SHP77 (cell line): ENCODE results near the gene KLK8.
"Not testable (repeated sequence)": the region's sequence is repeated elsewhere in the genome, so short reads cannot be mapped to it uniquely, and the experiment has no call there.

Experiments used
- DNase-seq, 2 experiments: peaks; one replicate each; lab custom pipeline; 2025; lab: John Stamatoyannopoulos, UW

The KLK8 gene

DNA sequence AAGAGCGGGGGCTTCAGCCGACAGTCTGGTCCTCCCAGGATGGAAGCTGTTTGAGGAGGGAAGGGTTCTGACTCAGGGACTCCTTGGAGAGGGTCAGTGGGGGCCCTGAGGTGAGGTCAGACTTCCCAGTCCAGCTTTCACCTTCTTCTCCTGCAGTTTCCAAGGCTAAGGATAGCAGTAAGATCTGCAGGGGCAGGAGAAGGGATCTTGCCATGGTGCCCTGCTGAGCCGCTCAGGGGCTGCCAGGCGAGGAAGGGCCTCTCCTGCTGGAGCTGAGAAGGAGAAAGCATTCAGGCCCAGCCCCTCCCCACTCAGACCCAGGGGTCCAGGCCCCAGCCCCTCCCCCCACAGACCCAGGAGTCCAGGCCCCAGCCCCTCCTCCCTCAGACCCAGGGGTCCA is 19.2 kb downstream of the KLK8 start:
- no peak for DNase-seq

DNA sequence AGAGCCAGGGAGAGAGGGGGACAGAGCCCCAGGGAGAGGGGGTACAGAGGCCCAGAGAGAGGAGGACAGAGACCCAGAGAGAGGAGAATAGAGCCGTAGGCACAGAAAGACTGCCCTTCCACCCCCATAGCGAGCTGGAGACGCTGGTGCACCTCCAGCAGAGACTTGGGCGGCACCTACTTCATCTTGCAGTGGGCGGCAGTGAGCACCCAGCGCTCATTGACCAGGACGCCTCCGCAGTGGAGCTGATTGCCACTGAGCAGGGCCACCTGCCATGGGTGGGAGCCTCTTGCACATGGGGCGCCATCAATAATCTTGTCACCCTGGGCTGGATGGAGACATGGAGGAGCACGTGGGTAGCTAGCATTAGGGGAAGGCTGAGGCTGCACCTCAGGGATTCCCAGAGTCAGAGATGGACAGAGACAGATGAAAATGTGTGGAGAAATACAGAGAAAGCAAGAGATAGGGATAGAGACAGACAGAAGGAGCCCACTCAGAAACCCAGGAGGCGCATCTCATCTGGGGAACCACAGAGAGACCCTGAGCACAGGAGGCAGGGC is 19.7 kb downstream of the KLK8 start:
- no peak for DNase-seq

DNA sequence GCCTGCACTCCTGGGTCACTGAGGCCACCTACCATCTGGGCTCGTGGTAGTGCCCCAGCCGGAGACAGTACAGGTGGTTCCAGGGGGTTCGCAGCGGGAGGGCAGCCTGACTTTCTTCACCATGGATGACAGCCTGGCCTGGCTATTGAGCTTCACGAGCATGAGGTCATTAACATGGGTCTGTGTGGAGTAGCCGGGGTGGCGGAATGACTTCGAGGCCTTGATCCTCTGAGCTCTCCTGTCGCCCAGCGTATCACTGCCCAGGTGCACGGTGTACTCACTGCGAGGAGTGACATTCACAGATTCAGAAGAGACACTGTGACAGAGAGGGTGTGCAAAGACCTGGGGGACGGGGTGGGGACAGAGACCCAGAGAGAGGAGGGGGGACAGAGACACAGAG is 21.2 kb downstream of the KLK8 start:
- DNase-seq = no peak

DNA sequence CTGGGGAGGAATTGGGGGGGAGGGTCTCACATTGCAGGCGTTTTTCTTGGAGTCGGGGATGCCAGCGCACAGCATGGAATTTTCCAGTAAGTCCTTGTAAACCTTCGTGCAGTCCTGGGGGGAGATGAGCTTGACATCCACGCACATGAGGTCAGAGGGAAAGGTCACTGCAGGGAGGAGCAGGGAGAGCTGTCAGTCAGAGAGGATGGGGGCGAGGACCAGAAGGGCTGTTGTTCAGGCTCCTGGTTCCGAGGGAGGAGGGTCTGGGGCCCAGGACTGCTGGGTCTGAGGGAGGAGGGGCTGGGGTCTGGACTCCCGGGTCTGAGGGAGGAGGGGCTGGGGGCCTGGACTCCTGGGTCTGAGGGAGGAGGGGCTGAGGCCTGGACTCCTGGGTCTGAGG is 21.6 kb downstream of the KLK8 start:
- no peak for DNase-seq

DNA sequence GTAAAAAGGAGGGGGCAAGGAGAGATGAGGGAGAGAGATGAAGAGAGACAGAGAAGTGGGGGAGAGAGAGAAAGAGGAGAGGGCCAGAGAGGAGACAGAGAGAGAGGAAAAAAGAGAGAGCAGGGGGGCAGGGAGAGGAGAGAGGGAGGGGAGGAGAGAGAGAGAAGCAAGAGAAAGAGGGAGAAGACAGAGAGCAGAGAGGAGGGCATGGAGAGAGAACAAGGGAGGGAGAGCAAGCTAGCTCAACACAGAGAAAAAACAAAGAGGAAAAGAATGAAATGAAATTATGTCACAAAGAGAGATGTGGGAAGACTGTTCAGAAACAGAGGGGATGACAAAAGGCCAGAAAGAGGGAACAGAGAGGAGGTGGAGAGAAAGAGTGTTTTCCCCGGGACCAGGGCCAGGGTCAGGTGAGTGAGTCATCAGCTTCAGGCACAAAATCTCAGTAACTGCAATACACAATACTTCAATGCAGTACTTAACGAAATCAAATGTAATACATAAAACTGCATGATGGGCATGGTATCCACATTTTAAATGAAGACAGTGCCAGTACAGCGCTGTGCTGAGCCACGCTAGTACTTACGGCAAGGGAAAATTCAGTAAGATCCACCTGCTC is 22.5 kb downstream of the KLK8 start:
- no peak for DNase-seq

DNA sequence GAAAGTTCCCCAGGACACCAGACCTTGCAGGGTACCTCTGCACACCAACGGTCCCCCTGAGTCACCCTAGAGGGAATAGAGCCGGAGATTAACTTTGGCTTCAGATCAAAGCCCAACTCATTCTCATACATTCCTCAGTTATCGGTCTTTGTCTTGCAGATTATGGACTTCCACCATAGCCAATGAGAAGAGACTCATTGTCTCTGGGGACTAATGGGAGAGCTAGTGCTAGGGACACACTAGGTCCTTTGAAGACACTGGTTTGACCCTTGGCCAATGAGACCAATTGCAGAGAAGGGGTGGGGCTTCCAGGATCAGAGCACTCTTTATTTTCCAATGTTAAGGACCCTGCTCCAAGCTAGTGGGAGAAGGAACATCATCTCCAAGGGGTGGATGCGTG is 23.8 kb downstream of the KLK8 start:
- DNase-seq = no peak

DNA sequence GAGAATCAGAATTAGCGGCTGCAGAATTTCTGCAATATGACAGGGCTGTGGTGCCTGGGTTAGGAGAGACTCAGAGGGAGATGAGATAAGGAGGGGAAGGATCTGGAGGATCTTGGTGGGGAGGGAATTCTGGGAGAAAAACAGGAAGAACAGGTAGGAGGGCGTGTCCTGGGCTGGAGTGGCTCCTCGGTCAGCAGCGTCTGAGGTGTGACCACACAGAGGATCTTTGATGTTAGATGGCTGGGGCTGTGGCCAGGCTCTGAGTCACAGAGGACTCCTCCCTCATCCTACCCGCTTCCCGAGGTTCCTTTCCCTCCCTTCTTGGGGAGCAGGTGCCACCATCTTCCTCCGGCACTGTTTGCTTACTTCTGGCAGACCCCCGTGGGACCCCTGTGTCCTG is 25.6 kb downstream of the KLK8 start:
- no peak for DNase-seq

DNA sequence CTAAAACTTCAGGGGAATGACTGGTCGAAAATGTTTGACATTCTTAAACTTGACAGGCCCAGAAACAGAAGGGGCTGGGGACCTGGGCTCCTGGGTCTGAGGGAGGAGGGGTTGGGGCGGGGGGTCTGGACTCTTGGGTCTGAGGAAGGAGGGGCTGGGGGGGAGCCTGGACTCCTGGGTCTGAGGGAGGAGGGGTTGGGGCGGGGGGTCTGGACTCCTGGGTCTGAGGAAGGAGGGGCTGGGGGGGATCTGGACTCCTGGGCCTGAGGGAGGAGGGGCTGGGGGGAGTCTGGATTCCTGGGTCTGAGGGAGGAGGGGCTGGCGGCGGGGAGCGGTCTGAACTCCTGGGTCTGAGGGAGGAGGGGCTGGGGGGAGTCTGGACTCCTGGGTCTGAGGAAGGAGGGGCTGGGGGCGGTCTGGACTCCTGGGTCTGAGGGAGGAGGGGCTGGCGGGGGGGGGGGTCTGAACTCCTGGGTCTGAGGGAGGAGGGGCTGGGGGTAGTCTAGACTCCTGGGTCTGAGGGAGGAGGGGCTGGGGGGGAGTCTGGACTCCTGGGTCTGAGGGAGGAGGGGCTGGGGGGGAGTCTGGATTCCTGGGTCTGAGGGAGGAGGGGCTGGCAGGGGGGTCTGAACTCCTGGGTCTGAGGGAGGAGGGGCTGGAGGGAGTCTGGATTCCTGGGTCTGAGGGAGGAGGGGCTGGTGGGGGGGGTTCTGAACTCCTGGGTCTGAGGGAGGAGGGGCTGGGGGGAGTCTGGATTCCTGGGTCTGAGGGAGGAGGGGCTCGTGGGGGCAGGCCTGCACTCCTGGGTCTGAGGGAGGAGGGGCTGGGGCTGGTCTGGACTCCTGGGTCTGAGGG is 26.5 kb downstream of the KLK8 start:
- DNase-seq = no peak

DNA sequence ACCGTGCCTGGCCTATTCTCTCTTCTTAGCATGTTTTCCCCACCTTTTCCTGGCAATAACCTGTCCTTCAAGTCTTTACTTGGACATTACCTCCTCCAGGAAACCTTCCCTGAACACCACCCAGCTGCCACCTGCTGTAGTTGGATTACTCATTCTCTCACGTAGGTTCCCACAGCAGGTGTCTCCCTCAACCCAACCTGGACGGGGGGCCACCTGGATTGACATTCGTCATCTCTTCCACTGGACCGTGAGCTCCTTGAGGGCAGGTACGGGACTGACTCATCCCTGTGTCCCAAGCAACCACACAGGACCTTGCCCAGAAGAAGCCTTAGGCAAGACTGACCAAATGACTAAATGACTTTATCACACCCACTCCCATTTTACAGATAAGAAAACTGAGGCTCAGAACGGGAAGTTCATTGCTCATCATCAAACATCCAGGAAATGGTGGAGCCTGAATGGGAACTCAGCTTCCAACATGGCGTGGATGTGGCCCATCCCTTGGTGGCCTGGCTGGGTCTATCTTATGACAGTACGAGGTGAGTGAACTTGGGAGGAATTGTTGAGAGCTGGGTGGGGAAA is 28.5 kb downstream of the KLK8 start:
- no peak for DNase-seq

DNA sequence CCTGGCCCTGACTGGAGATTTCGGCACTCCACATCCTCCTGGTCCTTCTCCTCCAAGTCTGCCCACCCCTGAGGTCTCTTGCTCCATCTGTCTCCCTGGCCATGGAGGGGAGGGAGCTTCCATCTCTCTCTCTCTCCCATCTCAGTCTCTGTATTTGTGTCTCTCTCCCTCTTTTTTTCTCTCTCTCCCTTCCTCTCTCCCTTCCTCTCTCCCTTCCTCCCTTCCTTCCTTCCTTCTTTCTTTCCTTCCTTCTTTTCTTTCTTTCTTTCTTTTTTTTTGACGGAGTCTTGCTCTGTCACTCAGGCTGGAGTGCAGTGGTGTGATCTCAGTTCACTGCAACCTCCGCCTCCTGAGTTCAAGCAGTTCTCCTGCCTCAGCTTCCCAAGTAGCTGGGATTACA is 31.6 kb downstream of the KLK8 start:
- not testable (repeated sequence) for DNase-seq

DNA sequence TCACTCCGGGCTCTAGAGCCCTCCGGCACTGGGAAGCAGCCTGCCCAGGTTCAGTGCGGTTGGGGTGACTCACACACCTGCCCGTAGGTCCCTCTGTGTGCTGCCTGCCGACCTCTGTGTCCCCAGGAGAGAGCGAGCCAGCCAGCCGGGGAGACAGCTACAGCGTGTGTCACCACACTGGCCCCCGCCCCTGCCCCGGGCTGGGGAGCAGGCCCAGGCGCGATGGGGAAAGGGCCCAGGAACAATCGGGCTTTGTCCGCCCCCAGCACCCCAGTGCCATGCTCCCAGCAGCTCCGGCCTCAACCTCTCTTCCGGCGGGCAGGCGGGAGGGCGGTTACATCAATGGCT is 32.0 kb downstream of the KLK8 start, which contains the start of gene KLK6:
Gene KLK6 (minus strand): TSS at position 179 of the 348 bp plus-strand sequence. CDS start 1,487 bp downstream, outside the sequence.
- DNase-seq = no peak

DNA sequence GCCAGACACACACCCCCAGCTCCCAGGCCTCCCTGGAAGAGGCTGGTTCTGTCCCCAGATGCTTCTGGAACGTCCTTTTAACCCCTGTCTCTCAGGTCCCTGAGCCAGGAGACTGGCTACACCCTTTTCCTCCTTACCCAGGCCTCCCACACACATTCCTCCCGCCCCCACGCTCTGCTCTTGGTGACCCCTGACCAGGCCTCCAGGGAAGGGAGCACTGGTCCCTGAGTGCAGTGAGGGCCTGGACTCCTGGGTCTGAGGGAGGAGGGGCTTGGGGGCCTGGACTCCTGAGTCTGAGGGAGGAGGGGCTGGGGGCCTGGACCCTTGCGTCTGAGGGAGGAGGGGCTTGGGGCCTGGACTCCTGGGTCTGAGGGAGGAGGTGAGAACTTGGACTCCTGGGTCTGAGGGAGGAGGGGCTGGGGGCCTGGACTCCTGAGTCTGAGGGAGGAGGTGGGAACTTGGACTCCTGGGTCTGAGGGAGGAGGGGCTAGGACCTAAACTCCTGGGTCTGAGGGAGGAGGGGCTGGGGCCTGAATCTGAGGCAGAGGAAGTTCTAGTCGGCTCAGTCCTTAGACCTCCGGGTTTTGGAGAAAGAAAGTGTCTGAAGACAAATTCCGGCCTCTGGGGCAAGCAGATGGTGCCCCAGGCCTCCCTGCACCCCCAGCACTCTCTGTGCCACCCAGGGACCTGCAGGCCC is 32.5 kb downstream of the KLK8 start:
- DNase-seq = no peak

DNA sequence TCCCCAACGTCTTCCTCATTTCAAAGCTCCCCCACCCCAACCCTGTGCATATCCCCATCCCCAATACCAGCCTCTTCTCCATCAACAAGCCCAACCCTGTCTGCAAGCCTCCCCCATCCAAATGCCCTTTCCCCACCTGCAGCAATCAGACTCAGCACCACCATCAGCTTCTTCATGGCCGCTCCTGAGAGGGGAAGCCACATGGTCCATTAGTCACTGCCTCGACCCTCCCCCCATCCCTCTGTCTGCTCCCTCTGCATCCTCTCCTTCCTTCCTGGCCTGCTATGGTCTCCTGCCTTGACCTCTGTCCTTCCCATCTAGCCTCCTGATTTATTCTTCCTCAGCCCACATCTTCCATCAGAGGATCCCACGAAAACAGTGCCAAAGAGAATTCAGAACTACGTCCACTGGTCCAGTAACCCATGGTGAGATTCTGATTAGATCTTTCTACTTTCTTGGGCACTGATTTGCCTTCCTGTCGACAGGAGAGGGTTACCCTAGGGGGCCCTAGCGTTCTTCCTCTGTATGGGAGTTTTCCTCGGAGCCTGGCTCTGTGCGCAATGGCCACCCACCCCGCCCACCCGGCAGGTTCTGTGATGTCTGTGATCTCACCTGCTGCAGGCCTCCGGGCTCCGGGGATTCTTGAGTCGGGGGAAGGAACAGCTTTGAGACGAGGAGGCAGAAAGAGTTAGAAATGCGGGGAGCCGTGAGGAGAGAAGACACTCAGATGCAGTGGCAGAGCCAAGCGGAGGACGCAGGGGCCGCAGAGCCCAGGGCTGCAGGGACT is 33.3 kb downstream of the KLK8 start:
- no peak for DNase-seq

DNA sequence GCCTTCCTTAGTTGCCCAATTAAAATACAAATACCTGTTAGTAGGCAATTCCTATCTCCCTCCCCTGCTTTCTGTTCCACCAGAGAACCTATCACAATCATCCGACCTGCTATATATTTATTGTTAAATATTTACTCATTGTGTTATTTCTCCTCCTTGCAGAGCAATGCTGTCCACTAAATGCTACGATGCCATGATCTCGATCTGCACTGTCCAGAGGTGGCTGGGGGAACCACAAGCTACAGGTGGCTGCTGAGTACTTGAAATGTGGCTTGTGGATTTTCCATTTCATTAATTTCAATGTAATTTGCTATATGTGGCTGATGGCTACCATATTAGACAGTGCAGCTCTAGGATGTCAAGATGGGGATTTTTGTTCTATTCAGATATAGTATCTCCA is 37.1 kb downstream of the KLK8 start:
- DNase-seq = no peak

DNA sequence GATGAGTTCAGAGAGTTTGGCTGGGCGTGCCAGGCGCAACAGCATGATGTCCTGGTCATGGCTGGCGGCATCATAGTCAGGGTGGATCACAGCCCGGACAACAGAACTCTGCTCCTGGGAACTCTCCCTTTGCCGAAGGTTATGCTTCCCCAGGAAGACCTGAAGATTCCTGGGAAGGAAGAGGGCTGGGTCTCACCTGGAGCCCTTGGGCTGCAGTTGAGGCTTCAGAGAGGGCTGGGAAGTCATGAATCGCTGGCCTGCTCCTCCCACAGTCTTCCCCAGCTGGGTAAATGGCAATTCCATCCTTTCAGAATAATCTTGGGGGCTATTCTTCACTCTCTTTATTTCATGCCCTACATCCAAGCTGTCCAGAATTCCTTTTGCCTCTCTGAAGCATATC is 38.0 kb downstream of the KLK8 start:
- DNase-seq = no peak

DNA sequence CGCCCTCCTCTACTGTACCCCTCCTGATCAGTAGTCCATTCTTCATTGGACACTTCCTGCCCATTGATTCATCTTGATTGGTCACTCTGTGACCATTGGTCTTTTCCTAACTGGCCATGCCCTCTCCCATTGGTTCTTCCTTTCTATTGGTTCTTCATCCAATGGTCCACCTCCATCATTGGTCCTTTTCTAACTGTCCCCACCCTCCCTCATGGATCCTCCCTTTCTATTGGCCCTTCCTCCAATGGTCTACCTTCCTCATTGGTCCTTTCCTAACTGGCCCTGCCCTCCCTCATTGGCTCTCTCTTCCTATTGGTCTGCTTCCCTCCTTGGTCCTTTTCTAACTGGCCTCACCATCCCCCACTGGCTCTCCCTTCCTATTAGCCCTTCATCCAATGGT is 39.2 kb downstream of the KLK8 start:
- no peak for DNase-seq

DNA sequence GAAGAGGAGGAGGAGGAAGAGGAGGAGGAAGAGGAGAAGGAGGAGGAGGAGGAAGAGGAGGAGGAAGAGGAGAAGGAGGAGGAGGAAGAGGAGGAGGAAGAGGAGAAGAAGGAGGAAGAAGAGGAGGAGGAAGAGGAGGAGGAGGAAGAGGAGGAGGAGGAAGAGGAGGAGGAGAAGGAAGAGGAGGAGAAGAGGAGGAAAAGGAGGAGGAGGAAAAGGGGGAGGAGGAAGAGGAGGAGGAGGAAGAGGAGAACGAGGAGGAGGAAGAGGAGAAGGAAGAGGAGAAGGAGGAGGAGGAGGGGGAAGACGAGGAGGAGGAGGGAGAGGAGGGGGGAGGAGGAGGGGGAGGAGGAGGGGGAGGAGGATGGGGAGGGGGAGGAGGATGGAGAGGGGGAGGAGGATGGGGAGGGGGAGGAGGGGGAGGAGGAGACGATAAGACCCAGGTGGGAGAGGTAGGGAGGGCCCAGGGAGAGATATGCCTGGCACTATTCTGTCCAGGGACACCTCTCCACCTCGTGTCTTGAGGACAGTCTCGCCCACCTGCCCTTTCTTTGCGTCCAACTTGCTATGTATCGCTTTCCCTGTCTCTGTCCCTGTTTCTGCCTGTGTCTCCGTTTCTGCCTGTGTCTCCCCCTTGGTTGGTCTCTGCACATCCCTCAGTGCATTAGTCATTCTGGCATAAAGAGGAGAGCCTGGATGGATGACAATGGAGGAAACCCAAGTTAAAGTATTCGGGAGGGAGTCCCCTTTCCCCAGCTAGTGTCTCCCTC is 41.5 kb downstream of the KLK8 start:
- DNase-seq = no peak

DNA sequence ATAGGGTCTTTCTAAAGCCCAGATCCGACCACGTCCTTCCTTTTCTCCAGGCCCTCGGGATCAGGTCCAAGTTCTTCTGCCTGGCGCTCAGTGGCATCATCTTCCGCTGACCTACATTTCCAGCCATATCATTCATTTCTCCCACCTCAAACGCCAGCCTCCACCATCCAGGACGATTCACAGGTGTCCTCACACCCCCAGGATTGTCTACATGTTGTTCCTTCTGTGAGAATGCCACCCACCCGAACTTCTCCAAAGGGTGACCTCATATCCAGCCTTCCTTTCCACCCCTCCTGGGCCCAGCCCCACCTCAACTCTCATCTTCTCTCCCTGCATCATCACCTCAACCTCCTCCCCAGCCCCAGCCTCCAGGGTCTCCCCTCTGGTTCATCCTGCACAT is 43.8 kb downstream of the KLK8 start:
- no peak for DNase-seq

DNA sequence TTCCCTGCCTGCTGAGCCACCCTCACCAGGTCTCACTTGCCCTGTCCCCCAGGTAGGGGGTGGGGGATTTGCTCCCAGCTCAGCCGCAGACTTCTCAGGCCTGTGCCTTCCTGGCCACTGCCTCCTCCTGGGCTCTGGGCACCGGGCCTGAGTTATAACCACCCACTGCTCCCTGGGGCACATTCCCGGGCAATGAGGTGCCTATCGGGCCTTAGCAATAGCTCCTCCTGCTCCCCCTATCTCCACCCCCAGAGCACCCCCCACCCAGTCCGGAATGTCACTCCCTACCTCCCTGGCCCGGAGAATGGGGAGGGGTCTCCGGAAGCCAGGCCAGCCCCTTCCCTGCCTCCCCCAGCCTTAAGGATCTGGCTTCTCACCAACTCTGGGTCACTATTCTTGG is 48.5 kb downstream of the KLK8 start, which contains the start of gene KLK5:
Gene KLK5 (minus strand): TSS at position 129 of the 400 bp plus-strand sequence. CDS start 381 bp downstream, outside the sequence.
- DNase-seq = no peak

DNA sequence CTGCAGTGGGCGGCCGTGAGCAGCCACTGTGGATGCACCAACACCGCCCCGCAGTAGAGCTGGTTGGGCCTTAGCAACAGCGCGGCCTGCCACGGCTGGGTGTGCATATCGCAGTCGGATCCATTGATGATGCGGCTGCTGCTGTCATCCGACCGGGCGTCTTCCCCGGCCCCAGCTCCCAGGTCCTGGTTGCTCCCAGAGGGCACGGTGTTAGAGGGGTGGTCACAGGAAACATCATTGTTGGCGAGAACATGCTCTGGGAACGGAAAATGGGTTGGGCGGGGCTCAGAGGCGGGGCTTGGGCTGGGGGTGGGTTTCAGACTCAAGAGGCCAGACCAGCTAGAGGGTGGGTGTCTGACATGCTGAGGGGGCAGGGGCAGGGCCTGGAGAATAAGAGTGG is 51.5 kb downstream of the KLK8 start:
- no peak for DNase-seq

DNA sequence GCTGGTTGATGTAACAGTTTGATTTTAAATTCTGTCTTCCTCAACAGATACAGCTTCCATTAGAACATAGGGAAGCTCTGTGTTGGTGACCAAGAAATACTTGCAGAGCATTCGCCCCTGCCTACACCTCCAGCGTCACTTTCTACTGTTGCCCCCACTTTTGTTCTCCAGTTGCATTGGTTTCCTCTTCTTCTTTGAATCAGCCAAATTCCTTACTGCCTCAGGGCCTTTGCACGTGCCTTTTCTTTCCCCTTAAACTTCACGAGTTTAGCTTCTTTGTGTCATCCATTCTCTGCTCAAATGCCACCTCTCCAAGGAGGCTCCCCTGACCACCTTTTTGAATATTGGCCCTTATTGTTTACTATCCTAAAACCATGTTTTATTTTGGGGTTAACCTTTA is 54.3 kb downstream of the KLK8 start:
- DNase-seq = no peak
